ENCODE measurements around the gene CFAP20DC.

- TF ChIP-seq POLR2A (IDR thresholded peaks at IDR 0.05; ENCODE audit: low read depth) = no peak
- TF ChIP-seq, protein P1, sequence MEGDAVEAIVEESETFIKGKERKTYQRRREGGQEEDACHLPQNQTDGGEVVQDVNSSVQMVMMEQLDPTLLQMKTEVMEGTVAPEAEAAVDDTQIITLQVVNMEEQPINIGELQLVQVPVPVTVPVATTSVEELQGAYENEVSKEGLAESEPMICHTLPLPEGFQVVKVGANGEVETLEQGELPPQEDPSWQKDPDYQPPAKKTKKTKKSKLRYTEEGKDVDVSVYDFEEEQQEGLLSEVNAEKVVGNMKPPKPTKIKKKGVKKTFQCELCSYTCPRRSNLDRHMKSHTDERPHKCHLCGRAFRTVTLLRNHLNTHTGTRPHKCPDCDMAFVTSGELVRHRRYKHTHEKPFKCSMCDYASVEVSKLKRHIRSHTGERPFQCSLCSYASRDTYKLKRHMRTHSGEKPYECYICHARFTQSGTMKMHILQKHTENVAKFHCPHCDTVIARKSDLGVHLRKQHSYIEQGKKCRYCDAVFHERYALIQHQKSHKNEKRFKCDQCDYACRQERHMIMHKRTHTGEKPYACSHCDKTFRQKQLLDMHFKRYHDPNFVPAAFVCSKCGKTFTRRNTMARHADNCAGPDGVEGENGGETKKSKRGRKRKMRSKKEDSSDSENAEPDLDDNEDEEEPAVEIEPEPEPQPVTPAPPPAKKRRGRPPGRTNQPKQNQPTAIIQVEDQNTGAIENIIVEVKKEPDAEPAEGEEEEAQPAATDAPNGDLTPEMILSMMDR (IDR thresholded peaks at IDR 0.05) = no peak
- TF ChIP-seq EP300 (IDR thresholded peaks at IDR 0.05) = no peak
- TF ChIP-seq POLR2AphosphoS5 (IDR thresholded peaks at IDR 0.05) = no peak
Observed at GRCh38 chr3:58962816-58963215, 87.0 kb downstream of the CFAP20DC start.

Measured in esophagus muscularis mucosa (tissue), 4 donors.